SH-SY5Y (cell line): ENCODE data around the gene GAK.

Source experiments
- GATA2 ChIP-seq: IDR thresholded peaks from 2 replicates; pipeline ENCODE4 v1.6.1; 2011; ENCODE audit warnings: mild to moderate bottlenecking, low read depth, low read length
- GATA3 ChIP-seq: IDR thresholded peaks from 2 replicates; pipeline ENCODE4 v1.6.1; 2011; ENCODE audit warnings: low read depth, mild to moderate bottlenecking, low read length, moderate library complexity

Gene GAK

DNA sequence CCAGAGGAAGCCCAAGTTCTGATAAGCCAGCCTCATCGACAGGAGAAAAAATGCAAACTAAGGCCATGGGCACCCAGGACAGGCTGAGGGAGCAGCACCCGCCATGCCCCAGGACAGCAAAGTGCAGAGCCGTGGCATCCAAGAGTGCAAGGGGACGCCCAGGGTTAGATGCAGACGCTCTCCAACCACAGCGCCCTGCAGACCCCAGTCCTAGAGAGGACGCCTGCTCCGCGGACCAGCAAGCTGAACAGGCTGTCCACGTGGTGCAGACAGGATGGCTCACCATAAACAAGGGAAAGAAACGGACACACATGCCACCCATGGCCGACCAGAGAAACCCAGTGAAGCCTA is 32.6 kb downstream of the GAK start:
- no peak for TF ChIP-seq GATA2
- TF ChIP-seq GATA3: no peak

GRCh38 chr4:898869-899555 is 33.1 kb downstream of the GAK start:
- no peak for TF ChIP-seq GATA3
- TF ChIP-seq GATA2: no peak

DNA sequence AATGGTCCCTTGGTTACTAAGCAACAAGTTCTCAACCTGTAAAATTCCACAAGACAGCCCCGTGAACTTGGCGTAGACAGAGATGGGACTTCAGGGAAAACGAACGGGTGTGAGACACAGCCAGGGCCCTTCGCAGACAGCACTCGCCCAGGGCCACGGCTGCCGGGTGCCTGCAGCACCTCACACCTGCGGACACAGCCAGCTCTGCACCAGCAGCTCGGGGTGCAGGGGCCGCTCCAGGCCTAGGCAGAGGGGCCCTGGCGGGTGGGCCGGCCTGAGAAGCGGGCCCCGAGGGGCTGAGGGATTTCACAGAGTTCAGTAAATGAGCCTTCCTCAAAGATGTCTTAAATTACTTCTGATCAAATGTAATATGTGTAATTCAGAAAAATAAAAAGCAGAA is 34.0 kb downstream of the GAK start:
- TF ChIP-seq GATA3 (no peak), GATA2 (no peak)

DNA sequence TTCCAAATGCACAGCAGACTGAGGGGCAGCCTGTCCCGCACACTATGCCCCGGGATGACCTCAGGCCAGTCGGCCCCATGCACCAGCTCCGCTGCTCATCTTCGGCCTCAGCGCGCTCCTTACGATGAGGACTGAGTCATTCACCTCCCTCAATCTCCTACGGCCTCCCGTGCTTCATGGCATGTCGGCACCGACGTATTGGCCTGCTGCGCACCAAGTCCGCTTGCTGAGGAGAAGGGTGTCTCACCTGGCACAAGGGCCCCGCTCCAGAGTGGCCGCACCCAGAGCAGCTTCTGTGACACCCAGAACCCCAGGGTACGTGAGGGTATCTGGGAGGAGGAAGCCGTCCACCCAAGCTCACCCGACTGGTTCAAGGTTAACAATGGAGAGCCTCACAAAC is 35.5 kb downstream of the GAK start:
- no peak for TF ChIP-seq GATA2
- no peak for TF ChIP-seq GATA3

- no peak for TF ChIP-seq GATA2
- TF ChIP-seq GATA3: no peak
These were observed 35.9 kb downstream of the GAK start for GRCh38 chr4:896216-896615.

DNA sequence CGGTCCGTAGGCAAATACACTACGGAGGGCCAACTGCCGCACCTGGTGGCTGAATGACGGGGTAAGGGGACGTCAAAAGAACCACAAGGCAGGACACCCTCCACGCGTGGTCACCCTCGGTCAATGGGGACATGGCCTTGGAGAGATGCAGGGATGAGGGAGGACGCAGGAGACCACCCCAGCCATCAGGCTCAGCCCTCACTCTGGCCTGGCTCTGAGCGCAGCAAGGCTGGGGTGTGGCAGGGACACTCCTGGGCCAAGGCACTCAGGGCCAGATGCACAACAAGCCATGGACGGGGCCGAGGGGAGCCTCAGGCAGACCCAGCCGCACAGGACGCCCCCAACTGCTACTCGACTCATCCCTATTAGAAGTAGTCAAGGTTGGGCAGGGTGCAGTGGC is 36.5 kb downstream of the GAK start:
- TF ChIP-seq GATA2 (no peak), GATA3 (no peak)

- TF ChIP-seq GATA2 (no peak), GATA3 (no peak)
These were observed 38.0 kb downstream of the GAK start for GRCh38 chr4:893995-894705.

DNA sequence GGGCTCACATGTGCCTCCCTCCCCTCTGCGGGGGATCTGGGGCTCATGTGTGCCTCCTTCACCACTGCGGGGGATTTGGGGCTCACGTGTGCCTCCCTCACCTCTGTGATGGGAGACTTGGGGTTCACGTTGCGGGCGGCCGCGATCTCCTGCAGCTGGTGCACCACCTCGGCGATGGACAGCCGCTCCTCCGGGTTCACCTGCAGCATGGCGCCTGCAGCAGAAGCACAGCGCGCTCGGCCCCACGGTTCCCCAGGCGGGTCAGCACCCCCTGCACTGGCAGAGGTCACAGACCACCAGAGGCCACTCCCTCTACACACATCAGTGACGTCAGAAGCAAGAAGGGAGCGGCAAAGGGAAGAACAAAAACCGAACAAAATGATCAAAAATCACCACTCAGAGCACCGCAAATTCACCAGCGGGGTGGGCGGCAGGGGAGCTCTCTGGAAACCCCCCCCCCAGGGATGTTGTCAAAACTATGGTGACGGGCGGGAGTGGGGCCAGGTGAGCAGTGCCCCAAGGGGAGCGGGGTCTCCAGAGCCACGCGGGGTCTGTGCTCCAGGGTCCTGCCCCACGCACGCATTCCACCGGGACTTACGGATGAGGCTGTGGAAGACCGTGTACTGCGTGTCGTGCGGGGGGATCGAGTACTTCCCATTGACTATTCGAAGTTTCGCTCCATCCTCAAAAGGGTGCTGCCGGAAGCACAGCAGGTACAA is 38.7 kb downstream of the GAK start:
- no peak for TF ChIP-seq GATA3
- TF ChIP-seq GATA2: no peak

DNA sequence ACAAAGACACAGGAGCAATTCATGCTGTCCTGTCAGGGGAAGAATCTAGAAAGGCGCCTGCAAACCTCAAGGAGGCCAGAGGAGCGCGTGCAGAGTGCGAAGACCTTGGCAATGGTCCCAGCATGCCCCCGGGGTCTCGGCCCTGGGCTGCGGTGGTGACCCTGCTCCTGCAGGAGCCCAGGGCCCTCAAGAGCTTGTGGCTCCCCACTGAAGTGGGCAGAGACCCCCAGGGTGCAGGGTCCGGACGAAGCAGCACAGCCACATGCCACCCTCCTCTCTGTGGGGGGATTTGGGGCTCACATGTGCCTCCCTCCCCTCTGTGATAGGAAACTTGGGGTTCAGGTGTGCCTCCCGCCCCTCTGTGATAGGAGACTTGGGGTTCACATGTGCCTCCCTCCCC is 39.3 kb downstream of the GAK start:
- no peak for TF ChIP-seq GATA2
- no peak for TF ChIP-seq GATA3

- TF ChIP-seq GATA2 (no peak), GATA3 (no peak)
These were observed 40.4 kb downstream of the GAK start for GRCh38 chr4:891747-892146.

GRCh38 chr4:890036-890695 is 42.0 kb downstream of the GAK start:
- TF ChIP-seq GATA2: no peak
- TF ChIP-seq GATA3: no peak

DNA sequence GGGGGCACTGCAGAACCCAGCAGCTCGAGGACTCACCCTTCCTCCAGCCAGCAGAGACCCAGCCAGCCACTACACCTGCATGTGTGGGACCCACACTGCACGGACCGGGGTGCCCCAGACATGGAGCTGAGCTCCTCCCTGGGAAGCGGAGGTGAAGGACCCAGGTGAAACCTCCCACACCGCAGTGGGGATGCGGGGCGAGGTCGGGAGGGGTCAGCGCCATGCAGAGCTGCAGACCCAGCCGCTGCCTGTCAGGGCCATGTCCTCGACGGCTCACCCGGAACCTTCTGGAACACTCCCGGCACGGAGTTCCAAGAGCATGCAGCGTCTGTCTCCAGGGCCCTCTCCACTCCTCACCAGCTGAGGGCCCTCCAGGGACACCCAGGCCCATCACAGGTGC is 42.6 kb downstream of the GAK start:
- TF ChIP-seq GATA2 (no peak), GATA3 (no peak)

DNA sequence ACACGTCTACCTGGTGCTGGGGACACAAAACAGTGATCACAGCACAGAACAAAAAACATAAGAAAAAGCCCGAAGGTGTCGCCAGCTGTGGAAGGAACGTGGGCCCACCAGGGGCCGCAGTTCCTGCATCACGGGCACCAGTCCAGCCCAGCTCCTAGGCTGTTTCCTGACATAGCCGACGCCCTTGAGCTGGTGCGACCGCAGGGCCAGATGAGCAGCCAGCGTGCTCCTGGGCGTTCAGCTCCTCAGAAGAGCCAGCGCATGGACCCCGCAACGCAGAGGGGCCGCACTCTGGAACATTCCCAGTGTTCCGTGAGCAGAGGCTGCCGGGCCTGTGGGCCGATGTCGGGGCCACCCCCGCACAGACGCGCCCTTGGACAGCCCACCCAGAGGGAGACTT is 44.1 kb downstream of the GAK start:
- no peak for TF ChIP-seq GATA3
- no peak for TF ChIP-seq GATA2

DNA sequence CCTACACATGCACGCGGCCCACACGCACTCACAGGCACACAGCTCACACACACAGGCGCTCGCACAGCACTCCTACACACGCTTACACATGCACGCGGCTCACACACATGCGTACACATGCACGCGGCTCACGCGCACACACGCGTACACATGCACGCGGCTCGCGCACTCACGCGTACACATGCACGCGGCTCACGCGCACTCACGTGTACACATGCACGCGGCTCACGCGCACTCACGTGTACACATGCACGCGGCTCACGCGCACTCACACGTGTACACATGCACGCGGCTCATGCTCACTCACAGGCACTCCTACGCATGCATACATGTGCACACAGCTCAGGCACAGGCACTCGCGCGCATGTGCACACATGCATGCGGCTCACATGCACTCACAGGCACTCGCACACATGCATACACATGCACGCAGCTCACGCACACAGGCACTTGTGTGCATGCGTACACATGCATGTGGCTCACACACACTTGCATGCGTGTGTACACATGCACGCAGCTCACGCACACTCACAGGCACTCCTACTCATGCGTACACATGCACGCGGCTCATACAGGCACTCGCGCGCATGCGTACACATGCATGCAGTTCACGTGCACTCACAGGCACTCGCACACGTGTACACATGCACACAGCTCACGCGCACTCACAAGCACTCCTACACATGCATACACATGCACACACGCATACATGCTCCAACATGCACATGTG is 44.9 kb downstream of the GAK start:
- TF ChIP-seq GATA3 (no peak), GATA2 (no peak)
